GM12891 (cell line): Measurements from ENCODE around the gene NPIPB2.

ENCODE experiments used
- DNase-seq: peaks from one replicate; pipeline ENCODE4 v3.0.0; 2011; ENCODE audit warnings: low spot score; ENCODE audit not compliant: insufficient read length
- FAIRE-seq: peaks from 2 replicates; lab custom pipeline; 2011; peaks lifted over from hg19 to GRCh38; lab: Jason Lieb, UNC
- PAX5 ChIP-seq: IDR thresholded peaks from 2 replicates; pipeline ENCODE4 v1.6.1; 2011; ENCODE audit warnings: low read length, moderate library complexity, mild to moderate bottlenecking; ENCODE audit not compliant: insufficient read depth, severe bottlenecking
- POLR2A ChIP-seq: IDR thresholded peaks from 2 replicates; pipeline ENCODE4 v1.6.1; 2011; ENCODE audit warnings: low read depth, low read length, control low read depth
- POLR2AphosphoS5 ChIP-seq: IDR thresholded peaks from 2 replicates; pipeline ENCODE4 v1.6.1; 2011; ENCODE audit warnings: low read depth, low read length, control low read depth
- POU2F2 ChIP-seq: IDR thresholded peaks from 2 replicates; pipeline ENCODE4 v1.6.1; 2011; ENCODE audit warnings: low read depth, mild to moderate bottlenecking, control low read depth, low read length, moderate library complexity
- SPI1 ChIP-seq: IDR thresholded peaks from 2 replicates; pipeline ENCODE4 v1.6.1; 2011; ENCODE audit warnings: low read depth, low read length, control low read depth
- TAF1 ChIP-seq: IDR thresholded peaks from 2 replicates; pipeline ENCODE4 v1.6.1; 2011; ENCODE audit warnings: low read depth, low read length, control low read depth

Gene NPIPB2

GRCh38 chr16:11916524-11917285 is 25.1 kb downstream of the NPIPB2 start:
- FAIRE-seq, result no peak
- TF ChIP-seq POLR2AphosphoS5 (no peak), SPI1 (no peak), PAX5 (no peak), TAF1 (no peak)
- DNase-seq, result no peak

- peak; percentile 94 for DNase-seq
Measured at GRCh38 chr16:11915644-11916523, 26.0 kb downstream of the NPIPB2 start, which contains the start of gene GSPT1. GSPT1 (minus strand) TSS chr16:11915956; CDS start chr16:11915720, 236 bp downstream.

GRCh38 chr16:11915114-11915643 is 26.7 kb downstream of the NPIPB2 start:
- TF ChIP-seq SPI1 (peak; percentile 24; the same call in 1 of the 2 replicates), POU2F2 (no peak), POLR2A (no peak), PAX5 (no peak), TAF1 (no peak), POLR2AphosphoS5 (no peak)
- no peak for FAIRE-seq
- peak; percentile 45 for DNase-seq

More at GRCh38 chr16:11915644-11916523, 26.0 kb downstream of the NPIPB2 start, which contains the start of gene GSPT1:
- peak; percentile 65 for TF ChIP-seq TAF1
- TF ChIP-seq SPI1, result no peak
- no peak for TF ChIP-seq PAX5
- TF ChIP-seq POLR2A, result peak; percentile 68; the same call in 1 of the 2 replicates
- no peak for TF ChIP-seq POU2F2
- TF ChIP-seq POLR2AphosphoS5, result peak; percentile 91
- peak; percentile 99 for FAIRE-seq

GRCh38 chr16:11914210-11915113 is 27.4 kb downstream of the NPIPB2 start:
- FAIRE-seq (peak; percentile 59), DNase-seq (peak; percentile 24)
- TF ChIP-seq POLR2AphosphoS5 (no peak; the same call in 1 of the 2 replicates), POLR2A (no peak), PAX5 (no peak)

- TF ChIP-seq POU2F2 (no peak), SPI1 (no peak), POLR2AphosphoS5 (no peak), PAX5 (no peak), POLR2A (no peak), TAF1 (no peak)
- no peak for DNase-seq
- peak; percentile 16 for FAIRE-seq
Measured at GRCh38 chr16:11913425-11914079, 28.3 kb downstream of the NPIPB2 start.

GRCh38 chr16:11909653-11910545 is 31.9 kb downstream of the NPIPB2 start:
- FAIRE-seq (no peak), DNase-seq (no peak)
- no peak for TF ChIP-seq POLR2A
- no peak for TF ChIP-seq TAF1

- TF ChIP-seq SPI1 (no peak), PAX5 (no peak)
- FAIRE-seq (no peak), DNase-seq (no peak)
Measured at GRCh38 chr16:11907160-11907970, 34.5 kb downstream of the NPIPB2 start.
